Large intestine (tissue), 3 donors: ENCODE measurements around the gene CDKN1B. TPM values are rescaled to one million over a fixed set of nuclear protein-coding genes. Genes with fewer than 3 reads are reported as not detected.

Experiments used
- DNase-seq, 2 donors: peaks; one replicate each; pipeline versions ENCODE4 v3.0.0 to v3.0.0-alpha.2; 2013
- H3K27ac ChIP-seq: one replicate; pipeline ENCODE4 v1.5.1; 2013; ENCODE audit warnings: low read length
- H3K27me3 ChIP-seq: 2 replicates; pipeline ENCODE4 v1.6.1; 2013; ENCODE audit warnings: low read length; ENCODE audit not compliant: control insufficient read depth, insufficient read depth
- H3K36me3 ChIP-seq: 2 replicates; pipeline ENCODE4 v1.6.1; 2013; ENCODE audit warnings: low read length; ENCODE audit not compliant: control insufficient read depth, insufficient read depth
- H3K4me1 ChIP-seq: one replicate; pipeline ENCODE4 v1.6.1; 2013; ENCODE audit warnings: low read length; ENCODE audit not compliant: control insufficient read depth, insufficient read depth
- H3K4me3 ChIP-seq: one replicate; pipeline ENCODE4 v1.5.1; 2013; ENCODE audit warnings: low read length
- H3K9me3 ChIP-seq: one replicate; pipeline ENCODE4 v1.6.1; 2013; ENCODE audit warnings: mild to moderate bottlenecking, low read depth, low read length, moderate library complexity; ENCODE audit not compliant: control insufficient read depth
- WGBS: methylation state at CpG from one replicate; pipeline ENCODE4 v1.1.5; 2013; ENCODE audit warnings: low lambda C conversion rate; ENCODE audit not compliant: insufficient coverage; 5-methylcytosine and 5-hydroxymethylcytosine counted together
- polyA plus RNA-seq: library from polyadenylated mRNA; unstranded; fragments of 120-200 nt; gene quantifications from one replicate; pipeline ENCODE4 v1.2.1, GENCODE V29; 2013

CDKN1B gene
- polyA plus RNA-seq, 1 donor = 85.9 TPM

DNA sequence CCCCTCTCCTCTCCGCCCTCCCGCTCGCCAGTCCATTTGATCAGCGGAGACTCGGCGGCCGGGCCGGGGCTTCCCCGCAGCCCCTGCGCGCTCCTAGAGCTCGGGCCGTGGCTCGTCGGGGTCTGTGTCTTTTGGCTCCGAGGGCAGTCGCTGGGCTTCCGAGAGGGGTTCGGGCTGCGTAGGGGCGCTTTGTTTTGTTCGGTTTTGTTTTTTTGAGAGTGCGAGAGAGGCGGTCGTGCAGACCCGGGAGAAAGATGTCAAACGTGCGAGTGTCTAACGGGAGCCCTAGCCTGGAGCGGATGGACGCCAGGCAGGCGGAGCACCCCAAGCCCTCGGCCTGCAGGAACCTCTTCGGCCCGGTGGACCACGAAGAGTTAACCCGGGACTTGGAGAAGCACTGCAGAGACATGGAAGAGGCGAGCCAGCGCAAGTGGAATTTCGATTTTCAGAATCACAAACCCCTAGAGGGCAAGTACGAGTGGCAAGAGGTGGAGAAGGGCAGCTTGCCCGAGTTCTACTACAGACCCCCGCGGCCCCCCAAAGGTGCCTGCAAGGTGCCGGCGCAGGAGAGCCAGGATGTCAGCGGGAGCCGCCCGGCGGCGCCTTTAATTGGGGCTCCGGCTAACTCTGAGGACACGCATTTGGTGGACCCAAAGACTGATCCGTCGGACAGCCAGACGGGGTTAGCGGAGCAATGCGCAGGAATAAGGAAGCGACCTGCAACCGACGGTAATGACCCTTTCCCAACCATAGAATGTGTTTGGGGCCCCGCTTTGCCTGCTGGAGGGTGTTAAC lies 615 bp downstream of the CDKN1B start:
- Histone ChIP-seq H3K4me3 (peak overlapping the region; percentile 98), H3K9me3 (no peaks in the 10 kb centered on the region), H3K27ac (peak overlapping the region; percentile 100), H3K4me1 (peaks cover 26% of the 10 kb centered on the region), H3K27me3 (no peaks in the 10 kb centered on the region), H3K36me3 (peaks cover 15% of the 10 kb centered on the region)
- no CpG with 5 or more reads among the region's 62 CpGs for WGBS
- DNase-seq = no peak

DNA sequence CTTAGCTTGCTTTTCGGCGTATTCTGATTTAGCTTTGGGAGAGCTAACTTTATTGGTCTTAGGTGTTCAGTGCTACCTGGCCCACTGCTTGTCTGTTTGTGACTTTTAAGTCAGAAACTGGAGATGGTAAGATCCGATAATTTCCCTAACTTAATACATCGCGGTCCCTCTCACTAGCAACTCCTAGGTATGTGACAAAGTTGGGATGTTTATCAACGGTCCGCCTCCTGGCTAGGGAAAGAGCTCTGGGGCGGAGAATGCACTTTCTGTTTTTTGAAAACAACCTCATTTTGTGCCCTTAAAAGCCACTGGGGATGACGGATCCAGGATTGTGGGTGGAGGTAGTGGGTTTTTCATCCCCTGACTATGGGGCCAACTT lies 1.2 kb downstream of the CDKN1B start:
- H3K4me3 ChIP-seq = peak overlapping the region; percentile 98
- WGBS = no CpG with 5 or more reads among the region's 9 CpGs
- H3K27ac ChIP-seq = peak overlapping the region; percentile 100
- H3K36me3 ChIP-seq = peaks cover 15% of the 10 kb centered on the region
- DNase-seq = no peak
- no peaks in the 10 kb centered on the region for H3K9me3 ChIP-seq
- no peaks in the 10 kb centered on the region for H3K27me3 ChIP-seq
- peaks cover 24% of the 10 kb centered on the region for H3K4me1 ChIP-seq

DNA sequence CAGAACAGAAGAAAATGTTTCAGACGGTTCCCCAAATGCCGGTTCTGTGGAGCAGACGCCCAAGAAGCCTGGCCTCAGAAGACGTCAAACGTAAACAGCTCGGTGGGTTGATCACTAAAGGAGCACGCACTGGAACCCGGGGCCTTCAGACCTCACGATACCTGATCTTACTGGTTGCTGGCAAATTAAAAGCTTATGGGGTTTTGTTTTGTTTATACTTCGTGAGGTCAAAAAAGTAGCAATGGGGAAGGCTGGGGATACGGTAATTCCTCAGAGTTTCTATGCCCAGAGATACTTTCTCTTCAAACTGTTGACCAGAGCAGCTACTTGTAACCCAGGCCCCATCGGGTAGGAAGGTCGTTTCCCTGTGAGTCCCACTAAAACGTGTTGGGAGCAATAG lies 1.7 kb downstream of the CDKN1B start:
- Histone ChIP-seq H3K36me3 (peaks cover 15% of the 10 kb centered on the region), H3K9me3 (no peaks in the 10 kb centered on the region), H3K4me3 (peak overlapping the region; percentile 98), H3K4me1 (peaks cover 22% of the 10 kb centered on the region), H3K27ac (peak overlapping the region; percentile 100), H3K27me3 (no peaks in the 10 kb centered on the region)
- no CpG with 5 or more reads among the region's 14 CpGs for WGBS
- DNase-seq = no peak

DNA sequence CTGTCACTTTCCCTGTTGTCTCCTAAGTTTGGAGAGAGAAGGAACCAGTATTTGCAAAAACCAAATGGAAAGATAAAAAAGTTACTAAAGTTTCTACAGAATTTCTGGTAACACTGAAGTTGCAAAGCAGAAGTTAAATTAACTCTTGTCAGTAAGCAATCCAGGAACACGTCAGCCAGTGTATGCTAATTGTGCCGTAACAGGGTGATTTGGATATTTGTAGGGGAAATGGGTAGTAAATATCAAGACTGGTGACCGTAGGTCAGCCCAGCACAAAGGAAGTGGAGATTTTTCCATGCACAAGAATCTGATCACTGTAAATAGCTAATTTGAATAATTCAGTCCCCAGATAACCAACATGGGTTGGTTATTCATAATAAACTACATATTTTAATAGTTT lies 2.3 kb downstream of the CDKN1B start:
- peak in 1 of 2 donors; percentile 63 for DNase-seq
- H3K27me3 ChIP-seq = no peaks in the 10 kb centered on the region
- peak overlapping the region; percentile 98 for H3K4me3 ChIP-seq
- peak overlapping the region; percentile 100 for H3K27ac ChIP-seq
- no peaks in the 10 kb centered on the region for H3K9me3 ChIP-seq
- no CpG with 5 or more reads among the region's 3 CpGs for WGBS
- H3K4me1 ChIP-seq = peaks cover 22% of the 10 kb centered on the region
- H3K36me3 ChIP-seq = peaks cover 15% of the 10 kb centered on the region

DNA sequence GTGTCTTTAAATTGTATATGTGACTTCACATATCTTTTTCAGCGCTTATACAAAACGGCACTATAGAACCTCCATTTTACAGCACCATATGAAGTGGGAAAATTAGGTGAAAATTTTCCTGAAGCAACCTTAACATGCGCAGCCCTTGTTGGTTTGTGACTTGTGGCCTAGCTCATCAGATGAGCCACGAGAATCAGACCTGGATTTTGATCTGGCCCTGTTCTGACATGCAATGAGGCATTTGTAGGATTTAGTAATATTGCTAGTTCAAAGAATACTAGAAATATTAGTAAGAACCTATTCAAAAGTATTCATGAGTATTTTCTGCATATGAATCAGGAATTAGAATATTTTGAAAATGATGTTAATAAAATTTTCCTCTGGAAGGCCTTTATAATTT lies 2.9 kb downstream of the CDKN1B start:
- DNase-seq = no peak
- H3K4me1 ChIP-seq = peaks cover 21% of the 10 kb centered on the region

DNA sequence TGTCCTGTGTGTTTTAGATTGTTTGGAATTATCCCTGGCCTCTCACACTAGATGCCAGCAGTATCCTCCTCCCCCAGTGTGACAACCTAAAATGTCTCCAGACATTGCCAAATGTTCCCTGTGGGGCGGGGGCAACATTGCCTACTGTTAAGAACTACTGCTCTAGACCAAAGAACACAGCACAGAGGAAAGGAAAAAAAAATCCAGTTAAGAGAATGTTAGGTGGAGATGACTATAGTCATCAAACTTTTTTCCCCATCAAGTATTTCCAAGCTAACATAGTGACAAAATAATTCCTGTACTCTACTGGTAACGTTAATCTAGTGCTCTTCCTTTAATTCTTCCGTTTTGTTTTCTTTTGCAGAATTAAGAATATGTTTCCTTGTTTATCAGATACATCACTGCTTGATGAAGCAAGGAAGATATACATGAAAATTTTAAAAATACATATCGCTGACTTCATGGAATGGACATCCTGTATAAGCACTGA lies 3.5 kb downstream of the CDKN1B start:
- Histone ChIP-seq H3K4me1 (peaks cover 15% of the 10 kb centered on the region), H3K27ac (peak overlapping the region; percentile 100), H3K9me3 (no peaks in the 10 kb centered on the region), H3K36me3 (peaks cover 15% of the 10 kb centered on the region), H3K4me3 (peak overlapping the region; percentile 98), H3K27me3 (no peaks in the 10 kb centered on the region)
- 21% methylated on average over 2 of the region's 4 CpGs for WGBS
- peak in 1 of 2 donors; percentile 65 for DNase-seq

More for the DNA sequence above, 2.9 kb downstream of the CDKN1B start:
- H3K27ac ChIP-seq = peak overlapping the region; percentile 100
- no peaks in the 10 kb centered on the region for H3K9me3 ChIP-seq
- WGBS = no CpG with 5 or more reads among the region's 4 CpGs
- H3K27me3 ChIP-seq = no peaks in the 10 kb centered on the region
- H3K4me3 ChIP-seq = peak overlapping the region; percentile 98
- H3K36me3 ChIP-seq = peaks cover 15% of the 10 kb centered on the region

DNA sequence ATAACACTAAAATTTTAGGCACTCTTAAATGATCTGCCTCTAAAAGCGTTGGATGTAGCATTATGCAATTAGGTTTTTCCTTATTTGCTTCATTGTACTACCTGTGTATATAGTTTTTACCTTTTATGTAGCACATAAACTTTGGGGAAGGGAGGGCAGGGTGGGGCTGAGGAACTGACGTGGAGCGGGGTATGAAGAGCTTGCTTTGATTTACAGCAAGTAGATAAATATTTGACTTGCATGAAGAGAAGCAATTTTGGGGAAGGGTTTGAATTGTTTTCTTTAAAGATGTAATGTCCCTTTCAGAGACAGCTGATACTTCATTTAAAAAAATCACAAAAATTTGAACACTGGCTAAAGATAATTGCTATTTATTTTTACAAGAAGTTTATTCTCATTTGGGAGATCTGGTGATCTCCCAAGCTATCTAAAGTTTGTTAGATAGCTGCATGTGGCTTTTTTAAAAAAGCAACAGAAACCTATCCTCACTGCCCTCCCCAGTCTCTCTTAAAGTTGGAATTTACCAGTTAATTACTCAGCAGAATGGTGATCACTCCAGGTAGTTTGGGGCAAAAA lies 4.1 kb downstream of the CDKN1B start:
- Histone ChIP-seq H3K27me3 (no peaks in the 10 kb centered on the region), H3K36me3 (peaks cover 15% of the 10 kb centered on the region), H3K27ac (peak overlapping the region; percentile 100), H3K4me1 (peaks cover 11% of the 10 kb centered on the region), H3K4me3 (peak overlapping the region; percentile 98), H3K9me3 (no peaks in the 10 kb centered on the region)
- no peak for DNase-seq
- WGBS = no CpG with 5 or more reads among the region's 3 CpGs

DNA sequence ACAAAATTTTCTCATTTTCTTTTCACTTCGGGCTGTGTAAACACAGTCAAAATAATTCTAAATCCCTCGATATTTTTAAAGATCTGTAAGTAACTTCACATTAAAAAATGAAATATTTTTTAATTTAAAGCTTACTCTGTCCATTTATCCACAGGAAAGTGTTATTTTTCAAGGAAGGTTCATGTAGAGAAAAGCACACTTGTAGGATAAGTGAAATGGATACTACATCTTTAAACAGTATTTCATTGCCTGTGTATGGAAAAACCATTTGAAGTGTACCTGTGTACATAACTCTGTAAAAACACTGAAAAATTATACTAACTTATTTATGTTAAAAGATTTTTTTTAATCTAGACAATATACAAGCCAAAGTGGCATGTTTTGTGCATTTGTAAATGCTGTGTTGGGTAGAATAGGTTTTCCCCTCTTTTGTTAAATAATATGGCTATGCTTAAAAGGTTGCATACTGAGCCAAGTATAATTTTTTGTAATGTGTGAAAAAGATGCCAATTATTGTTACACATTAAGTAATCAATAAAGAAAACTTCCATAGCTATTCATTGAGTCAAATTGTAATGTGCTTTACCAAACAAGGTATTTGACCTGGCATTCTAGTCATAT lies 4.8 kb downstream of the CDKN1B start:
- no peaks in the 10 kb centered on the region for H3K9me3 ChIP-seq
- DNase-seq = no peak
- peaks cover 11% of the 10 kb centered on the region for H3K4me1 ChIP-seq
- H3K4me3 ChIP-seq = peak overlapping the region; percentile 98
- WGBS = 38% methylated on average over 2 of the region's 2 CpGs
- no peaks in the 10 kb centered on the region for H3K27me3 ChIP-seq
- H3K27ac ChIP-seq = peak overlapping the region; percentile 100
- peaks cover 15% of the 10 kb centered on the region for H3K36me3 ChIP-seq

DNA sequence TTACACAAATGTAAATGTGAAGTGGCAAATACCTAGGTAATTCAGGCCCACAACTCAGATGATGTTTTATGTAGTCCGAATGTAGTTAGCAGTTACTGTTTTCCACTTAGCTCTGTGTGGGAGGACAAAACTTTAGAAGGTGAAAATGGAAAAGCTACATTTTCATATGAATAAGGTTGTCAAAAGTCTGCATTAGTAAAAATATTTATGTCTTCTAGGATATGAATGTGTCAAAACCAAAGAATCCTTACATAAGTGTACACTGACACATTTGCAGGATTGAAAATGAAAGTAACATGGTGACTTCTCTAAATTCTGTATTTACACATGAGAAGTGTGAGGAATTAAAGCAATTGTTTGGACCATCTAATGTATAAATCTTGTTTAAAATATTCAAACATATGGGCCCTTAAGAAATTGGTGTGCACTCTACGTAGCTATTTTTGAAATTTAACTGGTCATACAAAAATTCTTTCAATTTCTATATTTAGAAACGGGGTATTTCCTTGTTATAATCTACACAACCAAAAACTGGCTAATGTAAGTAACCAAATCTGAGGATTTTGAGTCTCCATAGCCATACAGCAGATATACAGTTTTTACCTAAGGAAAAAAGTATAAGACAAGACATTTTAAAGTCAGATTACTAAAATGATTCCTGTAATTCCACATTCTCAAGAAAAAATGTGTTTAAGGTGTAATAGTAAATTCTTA lies 5.4 kb downstream of the CDKN1B start:
- peaks cover 11% of the 10 kb centered on the region for H3K4me1 ChIP-seq
- no peaks in the 10 kb centered on the region for H3K27me3 ChIP-seq
- DNase-seq = peak in 1 of 2 donors; percentile 79
- H3K4me3 ChIP-seq = peak overlapping the region; percentile 98
- H3K36me3 ChIP-seq = peaks cover 15% of the 10 kb centered on the region
- 6% methylated on average over 2 of the region's 3 CpGs for WGBS
- H3K9me3 ChIP-seq = no peaks in the 10 kb centered on the region
- peak overlapping the region; percentile 100 for H3K27ac ChIP-seq

DNA sequence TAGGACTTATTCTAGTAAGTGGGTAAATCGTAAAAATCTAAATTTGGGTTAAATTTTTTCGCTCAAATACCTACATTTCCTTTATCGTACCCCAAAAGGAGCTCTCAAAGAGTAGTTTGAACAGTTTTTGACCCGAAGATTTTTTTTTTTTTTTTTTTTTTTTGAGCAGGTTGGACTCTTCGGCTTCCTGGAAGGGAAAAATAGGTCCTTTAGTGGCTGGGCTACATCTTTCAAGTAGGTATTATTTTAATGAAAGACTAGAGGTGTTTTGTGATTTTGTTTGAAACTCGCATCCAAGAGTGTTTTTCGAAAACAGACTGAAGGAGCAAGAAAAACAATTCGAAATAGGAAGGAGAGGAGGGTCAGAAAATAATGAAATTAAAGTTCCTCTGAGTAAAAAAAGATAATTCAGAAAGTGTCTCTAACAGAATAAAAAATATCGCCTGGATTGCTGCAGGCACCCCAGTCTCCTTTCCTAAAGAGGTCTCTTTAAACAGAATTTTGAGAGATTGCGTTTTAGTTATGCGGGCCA lies 6.0 kb downstream of the CDKN1B start:
- Histone ChIP-seq H3K4me1 (peaks cover 11% of the 10 kb centered on the region), H3K4me3 (peak overlapping the region; percentile 98), H3K27me3 (no peaks in the 10 kb centered on the region), H3K27ac (peak overlapping the region; percentile 100), H3K36me3 (peaks cover 15% of the 10 kb centered on the region), H3K9me3 (no peaks in the 10 kb centered on the region)
- 15% methylated on average over 7 of the region's 11 CpGs for WGBS
- no peak for DNase-seq
